Measurements from ENCODE around the gene SDF4.

- TF ChIP-seq ZNF624 (tag by site-specific recombination; IDR thresholded peaks at IDR 0.05) (no peak), ZNF48 (tag by site-specific recombination; IDR thresholded peaks at IDR 0.05) (no peak), KLF9 (tag by site-specific recombination; IDR thresholded peaks at IDR 0.05; ENCODE audit: low read depth) (no peak), ATF2 (tag by site-specific recombination; IDR thresholded peaks at IDR 0.05; ENCODE audit: low read depth) (no peak), ZNF394 (tag by site-specific recombination; IDR thresholded peaks at IDR 0.05; ENCODE audit: borderline replicate concordance) (no peak), ZNF830 (tag by site-specific recombination; IDR thresholded peaks at IDR 0.05; ENCODE audit: low read depth) (no peak), ZNF239 (tag by site-specific recombination; IDR thresholded peaks at IDR 0.05) (no peak), ZNF664 (tag by site-specific recombination; IDR thresholded peaks at IDR 0.05) (no peak), ZNF785 (tag by site-specific recombination; IDR thresholded peaks at IDR 0.05) (no peak), ZNF660 (tag by site-specific recombination; IDR thresholded peaks at IDR 0.05) (no peak)
- TF ChIP-seq, protein P1, sequence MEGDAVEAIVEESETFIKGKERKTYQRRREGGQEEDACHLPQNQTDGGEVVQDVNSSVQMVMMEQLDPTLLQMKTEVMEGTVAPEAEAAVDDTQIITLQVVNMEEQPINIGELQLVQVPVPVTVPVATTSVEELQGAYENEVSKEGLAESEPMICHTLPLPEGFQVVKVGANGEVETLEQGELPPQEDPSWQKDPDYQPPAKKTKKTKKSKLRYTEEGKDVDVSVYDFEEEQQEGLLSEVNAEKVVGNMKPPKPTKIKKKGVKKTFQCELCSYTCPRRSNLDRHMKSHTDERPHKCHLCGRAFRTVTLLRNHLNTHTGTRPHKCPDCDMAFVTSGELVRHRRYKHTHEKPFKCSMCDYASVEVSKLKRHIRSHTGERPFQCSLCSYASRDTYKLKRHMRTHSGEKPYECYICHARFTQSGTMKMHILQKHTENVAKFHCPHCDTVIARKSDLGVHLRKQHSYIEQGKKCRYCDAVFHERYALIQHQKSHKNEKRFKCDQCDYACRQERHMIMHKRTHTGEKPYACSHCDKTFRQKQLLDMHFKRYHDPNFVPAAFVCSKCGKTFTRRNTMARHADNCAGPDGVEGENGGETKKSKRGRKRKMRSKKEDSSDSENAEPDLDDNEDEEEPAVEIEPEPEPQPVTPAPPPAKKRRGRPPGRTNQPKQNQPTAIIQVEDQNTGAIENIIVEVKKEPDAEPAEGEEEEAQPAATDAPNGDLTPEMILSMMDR (tag by site-specific recombination; IDR thresholded peaks at IDR 0.05), result no peak
- TF ChIP-seq, protein P2, sequence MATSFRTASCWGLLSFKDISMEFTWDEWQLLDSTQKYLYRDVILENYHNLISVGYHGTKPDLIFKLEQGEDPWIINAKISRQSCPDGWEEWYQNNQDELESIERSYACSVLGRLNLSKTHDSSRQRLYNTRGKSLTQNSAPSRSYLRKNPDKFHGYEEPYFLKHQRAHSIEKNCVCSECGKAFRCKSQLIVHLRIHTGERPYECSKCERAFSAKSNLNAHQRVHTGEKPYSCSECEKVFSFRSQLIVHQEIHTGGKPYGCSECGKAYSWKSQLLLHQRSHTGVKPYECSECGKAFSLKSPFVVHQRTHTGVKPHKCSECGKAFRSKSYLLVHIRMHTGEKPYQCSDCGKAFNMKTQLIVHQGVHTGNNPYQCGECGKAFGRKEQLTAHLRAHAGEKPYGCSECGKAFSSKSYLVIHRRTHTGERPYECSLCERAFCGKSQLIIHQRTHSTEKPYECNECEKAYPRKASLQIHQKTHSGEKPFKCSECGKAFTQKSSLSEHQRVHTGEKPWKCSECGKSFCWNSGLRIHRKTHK (tag by site-specific recombination; IDR thresholded peaks at IDR 0.05), result no peak
- TF ChIP-seq, protein P3, sequence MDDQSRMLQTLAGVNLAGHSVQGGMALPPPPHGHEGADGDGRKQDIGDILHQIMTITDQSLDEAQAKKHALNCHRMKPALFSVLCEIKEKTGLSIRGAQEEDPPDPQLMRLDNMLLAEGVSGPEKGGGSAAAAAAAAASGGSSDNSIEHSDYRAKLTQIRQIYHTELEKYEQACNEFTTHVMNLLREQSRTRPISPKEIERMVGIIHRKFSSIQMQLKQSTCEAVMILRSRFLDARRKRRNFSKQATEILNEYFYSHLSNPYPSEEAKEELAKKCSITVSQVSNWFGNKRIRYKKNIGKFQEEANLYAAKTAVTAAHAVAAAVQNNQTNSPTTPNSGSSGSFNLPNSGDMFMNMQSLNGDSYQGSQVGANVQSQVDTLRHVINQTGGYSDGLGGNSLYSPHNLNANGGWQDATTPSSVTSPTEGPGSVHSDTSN (CRISPR knock-in tag; IDR thresholded peaks at IDR 0.05), result no peak
- TF ChIP-seq, protein P4, sequence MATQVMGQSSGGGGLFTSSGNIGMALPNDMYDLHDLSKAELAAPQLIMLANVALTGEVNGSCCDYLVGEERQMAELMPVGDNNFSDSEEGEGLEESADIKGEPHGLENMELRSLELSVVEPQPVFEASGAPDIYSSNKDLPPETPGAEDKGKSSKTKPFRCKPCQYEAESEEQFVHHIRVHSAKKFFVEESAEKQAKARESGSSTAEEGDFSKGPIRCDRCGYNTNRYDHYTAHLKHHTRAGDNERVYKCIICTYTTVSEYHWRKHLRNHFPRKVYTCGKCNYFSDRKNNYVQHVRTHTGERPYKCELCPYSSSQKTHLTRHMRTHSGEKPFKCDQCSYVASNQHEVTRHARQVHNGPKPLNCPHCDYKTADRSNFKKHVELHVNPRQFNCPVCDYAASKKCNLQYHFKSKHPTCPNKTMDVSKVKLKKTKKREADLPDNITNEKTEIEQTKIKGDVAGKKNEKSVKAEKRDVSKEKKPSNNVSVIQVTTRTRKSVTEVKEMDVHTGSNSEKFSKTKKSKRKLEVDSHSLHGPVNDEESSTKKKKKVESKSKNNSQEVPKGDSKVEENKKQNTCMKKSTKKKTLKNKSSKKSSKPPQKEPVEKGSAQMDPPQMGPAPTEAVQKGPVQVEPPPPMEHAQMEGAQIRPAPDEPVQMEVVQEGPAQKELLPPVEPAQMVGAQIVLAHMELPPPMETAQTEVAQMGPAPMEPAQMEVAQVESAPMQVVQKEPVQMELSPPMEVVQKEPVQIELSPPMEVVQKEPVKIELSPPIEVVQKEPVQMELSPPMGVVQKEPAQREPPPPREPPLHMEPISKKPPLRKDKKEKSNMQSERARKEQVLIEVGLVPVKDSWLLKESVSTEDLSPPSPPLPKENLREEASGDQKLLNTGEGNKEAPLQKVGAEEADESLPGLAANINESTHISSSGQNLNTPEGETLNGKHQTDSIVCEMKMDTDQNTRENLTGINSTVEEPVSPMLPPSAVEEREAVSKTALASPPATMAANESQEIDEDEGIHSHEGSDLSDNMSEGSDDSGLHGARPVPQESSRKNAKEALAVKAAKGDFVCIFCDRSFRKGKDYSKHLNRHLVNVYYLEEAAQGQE (tag by site-specific recombination; IDR thresholded peaks at IDR 0.05), result no peak
These were observed 9.9 kb upstream of the SDF4 start for GRCh38 chr1:1241588-1242219.
